C4-2B (cell line): ENCODE data around the gene LANCL3.
"Not testable (repeated sequence)": the region's sequence is repeated elsewhere in the genome, so short reads cannot be mapped to it uniquely, and the experiment has no call there.

ENCODE experiments used
- H3K27ac ChIP-seq: fragments of 450-650 bp; 2 replicates; pipeline ENCODE4 v1.5.1; 2017
- ZFX ChIP-seq: fragments of 450-650 bp; IDR thresholded peaks from 2 replicates; pipeline ENCODE4 v1.6.1; 2017
- TF ChIP-seq, protein P1 (sequence below): fragments of 450-650 bp; conservative IDR thresholded peaks from 2 replicates; pipeline ENCODE4 v1.5.1; 2017; ENCODE audit warnings: mild to moderate bottlenecking

Gene LANCL3

DNA sequence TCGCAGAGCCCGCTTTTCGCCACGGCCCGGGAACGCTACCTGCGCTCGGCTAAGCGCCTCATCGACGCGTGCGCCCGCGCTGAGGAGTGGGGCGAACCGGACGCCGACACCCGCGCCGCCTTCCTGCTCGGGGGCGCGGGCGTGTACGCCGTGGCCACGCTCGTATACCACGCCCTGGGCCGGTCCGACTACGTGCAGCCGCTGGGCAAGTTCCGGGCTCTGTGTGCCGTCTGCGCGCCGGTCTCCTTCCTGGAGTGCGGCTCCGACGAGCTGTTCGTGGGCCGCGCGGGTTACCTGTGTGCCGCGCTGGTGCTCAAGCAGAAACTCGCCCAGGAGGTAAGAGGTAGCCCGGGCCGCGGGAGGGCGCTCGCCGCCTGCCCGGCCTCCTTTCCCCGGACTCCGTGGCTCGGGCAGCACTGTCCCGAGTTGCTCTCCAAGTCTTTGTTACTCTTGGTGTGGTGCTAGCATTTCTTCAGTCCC, 687 bp downstream of the LANCL3 start:
- H3K27ac ChIP-seq: not testable (repeated sequence)
- TF ChIP-seq, protein P1, sequence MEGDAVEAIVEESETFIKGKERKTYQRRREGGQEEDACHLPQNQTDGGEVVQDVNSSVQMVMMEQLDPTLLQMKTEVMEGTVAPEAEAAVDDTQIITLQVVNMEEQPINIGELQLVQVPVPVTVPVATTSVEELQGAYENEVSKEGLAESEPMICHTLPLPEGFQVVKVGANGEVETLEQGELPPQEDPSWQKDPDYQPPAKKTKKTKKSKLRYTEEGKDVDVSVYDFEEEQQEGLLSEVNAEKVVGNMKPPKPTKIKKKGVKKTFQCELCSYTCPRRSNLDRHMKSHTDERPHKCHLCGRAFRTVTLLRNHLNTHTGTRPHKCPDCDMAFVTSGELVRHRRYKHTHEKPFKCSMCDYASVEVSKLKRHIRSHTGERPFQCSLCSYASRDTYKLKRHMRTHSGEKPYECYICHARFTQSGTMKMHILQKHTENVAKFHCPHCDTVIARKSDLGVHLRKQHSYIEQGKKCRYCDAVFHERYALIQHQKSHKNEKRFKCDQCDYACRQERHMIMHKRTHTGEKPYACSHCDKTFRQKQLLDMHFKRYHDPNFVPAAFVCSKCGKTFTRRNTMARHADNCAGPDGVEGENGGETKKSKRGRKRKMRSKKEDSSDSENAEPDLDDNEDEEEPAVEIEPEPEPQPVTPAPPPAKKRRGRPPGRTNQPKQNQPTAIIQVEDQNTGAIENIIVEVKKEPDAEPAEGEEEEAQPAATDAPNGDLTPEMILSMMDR: peak; percentile 56

DNA sequence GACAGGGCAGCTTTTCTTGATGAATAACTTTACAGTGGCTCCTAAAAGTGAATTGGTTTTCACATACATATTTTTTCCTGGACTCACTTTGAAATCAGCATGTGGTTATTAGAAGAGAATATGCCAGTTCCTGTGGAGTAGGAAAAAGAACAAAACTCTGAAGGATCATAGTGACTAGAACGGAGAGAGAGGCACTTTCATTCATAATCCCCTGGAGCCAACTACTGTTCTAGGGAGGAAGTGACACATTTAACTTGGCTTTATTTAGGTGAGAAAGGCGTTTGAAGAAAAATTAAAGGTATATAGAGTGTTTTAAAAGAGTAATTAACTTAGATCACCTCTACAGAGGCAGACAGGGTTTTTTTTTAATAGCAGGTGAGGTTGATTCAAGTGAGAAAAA, 1.7 kb downstream of the LANCL3 start:
- H3K27ac ChIP-seq: not testable (repeated sequence)

DNA sequence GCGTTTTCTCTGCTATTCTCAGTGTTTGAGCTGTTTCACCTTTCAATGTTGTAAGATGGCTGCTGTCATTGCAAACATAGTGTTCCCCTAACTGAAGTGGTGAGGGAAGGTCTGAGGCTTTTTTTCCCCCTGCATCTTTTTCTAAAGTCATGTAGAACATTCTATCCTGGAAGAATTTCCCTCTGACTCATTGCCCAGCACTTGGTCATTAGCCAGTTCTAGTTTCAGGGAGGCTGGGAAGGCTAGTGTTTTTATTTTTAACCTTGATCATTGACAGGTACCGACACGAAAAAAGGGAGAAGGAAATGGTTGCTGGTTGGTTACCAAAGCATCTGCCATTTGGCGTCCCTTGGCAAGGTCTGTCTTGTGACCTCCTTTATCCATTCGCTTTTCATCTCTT, 6.6 kb downstream of the LANCL3 start:
- no peak overlapping the region for H3K27ac ChIP-seq
- TF ChIP-seq, protein P1: no peak
- no peak for TF ChIP-seq ZFX

DNA sequence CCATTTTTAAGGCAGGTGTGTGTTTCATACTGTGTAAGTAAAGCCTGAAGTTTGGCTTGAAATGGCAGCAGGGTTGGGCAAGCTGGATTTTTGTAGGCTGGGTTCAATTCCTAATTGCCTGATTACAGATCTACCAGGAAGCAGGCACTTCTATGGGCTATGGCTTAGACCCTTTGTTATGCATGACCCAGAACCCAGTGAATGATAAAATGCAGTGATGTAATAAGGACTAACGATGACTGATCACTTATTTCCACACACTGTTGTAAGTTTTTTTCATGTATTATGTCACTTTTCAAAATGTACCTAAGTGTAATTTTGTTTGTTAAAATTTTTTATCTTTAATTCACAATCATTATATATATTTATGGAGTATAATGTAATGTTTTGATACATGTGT, 8.6 kb downstream of the LANCL3 start:
- TF ChIP-seq, protein P1: no peak
- no peak for TF ChIP-seq ZFX
- H3K27ac ChIP-seq: no peak overlapping the region

DNA sequence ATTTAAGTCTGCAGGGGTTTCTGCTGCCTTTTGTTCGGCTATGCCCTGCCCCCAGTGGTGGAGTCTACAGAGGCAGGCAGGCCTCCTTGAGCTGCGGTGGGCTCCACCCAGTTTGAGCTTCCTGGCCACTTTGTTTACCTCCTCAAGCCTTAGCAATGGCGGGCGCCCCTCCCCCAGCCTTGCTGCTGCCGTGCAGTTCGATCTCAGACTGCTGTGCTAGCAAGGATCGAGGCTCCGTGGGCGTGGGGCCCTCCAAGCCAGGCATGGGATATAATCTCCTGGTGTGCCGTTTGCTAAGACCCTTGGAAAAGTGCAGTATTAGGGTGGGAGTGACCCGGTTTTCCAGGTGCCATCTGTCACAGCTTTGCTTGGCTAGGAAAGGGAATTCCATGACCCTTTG, 15.9 kb downstream of the LANCL3 start:
- H3K27ac ChIP-seq: not testable (repeated sequence)

DNA sequence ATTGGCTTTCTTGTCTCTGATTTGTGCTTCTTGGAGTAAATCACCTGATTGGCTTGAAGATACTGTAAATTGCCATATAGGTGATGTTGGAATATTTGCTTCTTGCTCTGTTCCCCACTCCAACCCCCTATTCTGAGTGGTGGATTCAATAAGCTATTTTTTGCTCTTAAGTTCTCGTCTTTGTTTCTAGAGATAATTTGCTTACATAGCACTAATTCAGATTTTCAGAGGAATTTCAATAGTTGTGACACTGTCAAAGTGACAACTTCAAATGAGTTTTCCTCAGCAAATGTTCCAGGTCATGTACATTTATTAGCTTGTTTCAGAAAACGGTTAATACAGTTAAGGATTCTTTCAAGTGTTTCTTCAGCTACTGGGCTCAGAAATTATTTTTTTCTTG, 18.6 kb downstream of the LANCL3 start:
- no peak overlapping the region for H3K27ac ChIP-seq
- no peak for TF ChIP-seq ZFX
- TF ChIP-seq, protein P1: no peak

DNA sequence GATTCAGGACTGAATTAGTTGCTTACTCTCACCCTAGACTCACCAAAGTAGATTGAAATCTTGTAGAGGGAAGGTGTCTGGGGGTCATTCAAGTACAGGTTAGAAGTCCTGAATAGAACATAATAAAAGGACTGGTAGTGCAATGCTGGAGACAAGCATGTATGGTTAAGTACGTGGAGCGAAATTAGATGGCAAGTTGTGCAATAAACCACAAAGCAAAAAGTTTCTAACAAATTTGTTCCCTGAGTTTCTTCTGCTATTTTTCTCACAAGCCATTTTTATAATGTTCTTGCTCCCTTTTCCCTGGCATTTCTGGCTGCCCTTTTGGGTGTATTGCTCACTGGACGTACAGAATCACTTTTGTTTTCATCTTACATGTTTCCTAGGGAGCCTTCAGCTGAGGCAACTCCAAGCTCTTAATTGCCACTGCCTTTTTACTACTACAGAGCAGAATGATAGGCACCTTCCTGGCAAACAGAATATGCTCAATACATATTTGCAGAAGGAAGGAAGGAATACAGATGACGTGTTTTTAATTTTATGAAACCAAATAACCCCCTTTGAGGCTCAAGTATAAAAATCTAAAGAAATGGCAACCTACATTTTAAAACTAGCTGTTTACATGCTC, 23.4 kb downstream of the LANCL3 start:
- H3K27ac ChIP-seq: no peak overlapping the region
- TF ChIP-seq ZFX: no peak
- TF ChIP-seq, protein P1: no peak

DNA sequence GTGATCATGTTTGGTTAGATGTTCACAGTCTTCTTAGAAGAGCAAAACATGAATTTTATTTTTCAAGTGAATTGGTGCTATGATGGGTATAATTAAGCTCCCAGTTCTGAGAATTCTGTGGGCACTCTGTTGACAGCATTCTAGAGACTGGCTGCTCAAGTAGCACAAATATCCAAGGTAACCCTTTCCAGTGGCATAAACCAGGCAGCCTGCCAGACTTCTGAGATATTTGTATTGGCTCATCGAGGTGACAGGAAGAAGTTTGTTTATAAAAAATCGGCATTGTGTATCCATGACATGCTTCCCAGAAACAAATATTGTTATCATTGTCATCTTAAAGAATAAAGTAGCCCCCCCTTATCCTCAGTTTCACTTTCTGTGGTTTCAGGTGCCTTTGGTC, 28.3 kb downstream of the LANCL3 start:
- no peak for TF ChIP-seq ZFX
- TF ChIP-seq, protein P1: no peak
- no peak overlapping the region for H3K27ac ChIP-seq
